ENCODE measurements around the gene LRRD1. TPM values are rescaled to one million over a fixed set of nuclear protein-coding genes. Genes with fewer than 3 reads are reported as not detected.
A peak's percentile ranks its signal among the peaks of the same experiment; 100 is the strongest.

Gene LRRD1
- total RNA-seq, 1 experiment from 2014 or later = not detected

GRCh38 chr7:92131764-92132330, 47.1 kb downstream of the LRRD1 start:
- intact Hi-C loops (cut with micrococcal nuclease; ENCODE audit: unreplicated experiment) = loop anchor here (5.0 kb wide), 1 partner anchor 315 kb away; the partner anchor contains the start of gene GATAD1
- BruUV-seq (replicated peaks) = no TSS peak

GRCh38 chr7:92131093-92131492, 47.8 kb downstream of the LRRD1 start:
- DNase-seq = no peak
- H3K36me3 Mint-ChIP-seq (ENCODE audit: insufficient read depth, unreplicated experiment) = peaks cover 50% of the 10 kb centered on the region
- TF ChIP-seq CTCF (IDR thresholded peaks at IDR 0.05; ENCODE audit: unreplicated experiment) = no peak
- peaks cover 30% of the 10 kb centered on the region for H3K4me1 Mint-ChIP-seq (ENCODE audit: low read depth, unreplicated experiment)
- no peaks in the 10 kb centered on the region for H3K27me3 Mint-ChIP-seq (ENCODE audit: unreplicated experiment)
- intact Hi-C loops (cut with micrococcal nuclease; ENCODE audit: unreplicated experiment) = loop anchor here (5.0 kb wide), 1 partner anchor 316 kb away; the partner anchor contains the start of gene GATAD1
- CTCF ChIA-PET = interaction anchor here (0.6 kb wide), 1 partner anchor 430 kb away, joined by 5 read pairs; no protein-coding TSS in a partner anchor
- H3K27ac Mint-ChIP-seq (ENCODE audit: unreplicated experiment) = peak overlapping the region; percentile 53
- peak overlapping the region; percentile 96 for H3K4me3 Mint-ChIP-seq (ENCODE audit: low read depth, unreplicated experiment)
- no TSS peak for BruUV-seq (replicated peaks)
- H3K9me3 Mint-ChIP-seq (ENCODE audit: low read depth, unreplicated experiment) = no peaks in the 10 kb centered on the region

More at GRCh38 chr7:92131764-92132330, 47.1 kb downstream of the LRRD1 start:
- H3K9me3 Mint-ChIP-seq (ENCODE audit: low read depth, unreplicated experiment) = no peaks in the 10 kb centered on the region
- H3K4me1 Mint-ChIP-seq (ENCODE audit: low read depth, unreplicated experiment) = peaks cover 32% of the 10 kb centered on the region
- no peaks in the 10 kb centered on the region for H3K27me3 Mint-ChIP-seq (ENCODE audit: unreplicated experiment)
- peak overlapping the region; percentile 96 for H3K4me3 Mint-ChIP-seq (ENCODE audit: low read depth, unreplicated experiment)
- no peak for DNase-seq
- H3K27ac Mint-ChIP-seq (ENCODE audit: unreplicated experiment) = no peak overlapping the region
- TF ChIP-seq CTCF (IDR thresholded peaks at IDR 0.05; ENCODE audit: unreplicated experiment) = no peak
- peaks cover 45% of the 10 kb centered on the region for H3K36me3 Mint-ChIP-seq (ENCODE audit: insufficient read depth, unreplicated experiment)
- CTCF ChIA-PET = interaction anchor here (0.7 kb wide), 2 partner anchors 194 to 214 kb away, joined by 3 to 5 read pairs; no protein-coding TSS in a partner anchor

DNA sequence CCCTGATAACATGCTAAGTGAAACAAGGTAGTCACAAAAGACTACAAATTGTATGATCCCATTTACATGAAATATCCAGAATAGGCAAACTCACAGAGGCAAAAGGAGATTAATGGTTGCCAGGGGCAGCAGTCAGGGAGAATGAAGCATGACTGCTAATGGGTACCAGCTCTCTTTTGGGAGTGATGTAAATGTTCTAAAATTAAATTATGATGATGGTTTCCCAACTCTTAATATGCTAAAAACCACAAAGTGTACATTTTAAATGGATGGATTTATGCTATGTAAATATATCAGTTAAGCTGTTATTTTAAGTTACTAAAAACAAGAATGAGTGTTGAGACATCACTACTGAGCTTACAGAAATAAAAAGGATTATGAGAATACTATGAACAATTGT, 57.3 kb downstream of the LRRD1 start:
- no peak overlapping the region for H3K4me3 Mint-ChIP-seq (ENCODE audit: low read depth, unreplicated experiment)
- H3K9me3 Mint-ChIP-seq (ENCODE audit: low read depth, unreplicated experiment) = no peaks in the 10 kb centered on the region
- no peak for DNase-seq
- H3K27me3 Mint-ChIP-seq (ENCODE audit: unreplicated experiment) = no peaks in the 10 kb centered on the region
- CTCF ChIA-PET = no interaction called here
- H3K27ac Mint-ChIP-seq (ENCODE audit: unreplicated experiment) = no peak overlapping the region
- intact Hi-C loops (cut with micrococcal nuclease; ENCODE audit: unreplicated experiment) = no loop called here
- BruUV-seq (replicated peaks) = no TSS peak
- H3K4me1 Mint-ChIP-seq (ENCODE audit: low read depth, unreplicated experiment) = peaks cover 8% of the 10 kb centered on the region
- TF ChIP-seq CTCF (IDR thresholded peaks at IDR 0.05; ENCODE audit: unreplicated experiment) = no peak
- peaks cover 29% of the 10 kb centered on the region for H3K36me3 Mint-ChIP-seq (ENCODE audit: insufficient read depth, unreplicated experiment)

DNA sequence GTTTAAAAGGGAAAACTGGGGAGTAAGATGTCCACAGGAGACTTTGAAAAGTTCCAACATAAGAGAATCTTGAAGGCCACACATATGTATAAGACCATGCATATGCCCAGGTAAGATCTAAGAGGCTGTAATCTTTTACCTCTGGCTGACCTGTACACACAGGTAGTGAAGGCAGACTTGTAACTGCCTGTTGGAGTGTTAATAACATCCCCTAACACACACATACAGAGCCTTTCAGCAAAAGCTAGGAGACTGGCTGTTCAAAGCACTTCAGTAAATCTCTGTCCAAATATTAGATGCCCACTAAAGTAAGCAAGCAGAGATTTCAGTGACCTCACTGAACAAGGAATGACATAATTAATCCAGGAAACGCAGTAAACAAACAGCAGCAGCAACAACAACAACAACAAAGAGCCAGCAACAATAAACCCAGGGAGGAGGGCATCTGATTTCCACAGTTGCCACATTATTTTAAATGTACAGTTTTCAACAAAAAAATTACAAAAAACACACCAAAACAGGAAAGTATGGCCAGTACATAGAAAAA, 59.7 kb downstream of the LRRD1 start:
- Mint-ChIP-seq H3K36me3 (ENCODE audit: insufficient read depth, unreplicated experiment) (peaks cover 24% of the 10 kb centered on the region), H3K4me3 (ENCODE audit: low read depth, unreplicated experiment) (no peak overlapping the region)
- CTCF ChIA-PET = no interaction called here

More for the DNA sequence above, 59.7 kb downstream of the LRRD1 start:
- H3K27me3 Mint-ChIP-seq (ENCODE audit: unreplicated experiment) = no peaks in the 10 kb centered on the region
- BruUV-seq (replicated peaks) = no TSS peak
- TF ChIP-seq CTCF (IDR thresholded peaks at IDR 0.05; ENCODE audit: unreplicated experiment) = no peak
- H3K4me1 Mint-ChIP-seq (ENCODE audit: low read depth, unreplicated experiment) = peaks cover 8% of the 10 kb centered on the region
- DNase-seq = no peak
- H3K9me3 Mint-ChIP-seq (ENCODE audit: low read depth, unreplicated experiment) = no peaks in the 10 kb centered on the region
- H3K27ac Mint-ChIP-seq (ENCODE audit: unreplicated experiment) = no peak overlapping the region
- intact Hi-C loops (cut with micrococcal nuclease; ENCODE audit: unreplicated experiment) = no loop called here

All from Calu3 (cell line).